Bone marrow (tissue), 2 donors: ENCODE measurements around the gene DDX39A.
"Not testable (repeated sequence)": the region's sequence is repeated elsewhere in the genome, so short reads cannot be mapped to it uniquely, and the experiment has no call there.

Experiments used
- DNase-seq, 2 donors: peaks; one replicate each; lab custom pipeline; 2025; lab: John Stamatoyannopoulos, UW

Gene DDX39A

DNA sequence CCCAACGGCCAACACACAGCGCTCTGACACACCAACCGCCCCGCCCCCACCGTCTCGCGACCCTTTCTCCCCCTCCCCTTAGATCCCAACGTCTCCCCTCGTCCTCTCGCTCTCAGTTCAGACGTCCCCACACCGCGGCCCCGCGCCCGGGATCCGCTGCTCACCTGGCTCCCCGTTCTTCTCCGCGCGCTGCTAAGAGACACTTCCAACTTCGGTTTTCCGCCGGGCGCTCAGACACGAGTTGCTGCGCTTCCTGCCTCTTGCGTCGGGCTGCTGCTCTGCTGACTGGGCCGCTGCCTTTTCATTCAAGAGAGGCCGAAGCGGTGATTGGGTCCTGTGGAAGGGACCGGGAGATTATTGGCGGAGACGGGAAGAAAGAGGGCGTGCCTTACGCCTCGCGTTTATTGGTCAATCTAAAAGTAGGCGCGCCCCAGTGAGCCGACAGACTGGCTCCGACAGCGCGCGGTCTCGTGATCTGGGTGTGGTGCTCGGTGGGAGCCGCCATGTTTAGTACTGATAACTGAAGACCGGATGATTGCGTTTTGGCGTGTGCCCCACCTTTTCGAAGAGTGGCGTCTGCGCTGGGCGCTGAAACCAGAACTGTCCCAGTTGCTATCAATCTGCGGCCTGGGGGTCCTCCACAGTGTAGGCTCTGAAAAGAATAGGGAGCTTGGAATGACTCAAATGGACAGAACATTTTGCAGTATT is at the start of gene DDX39A:
Gene DDX39A, minus strand, starts transcription at position 236 of the 708 bp plus-strand sequence. CDS start 6,121 bp downstream, outside the sequence.
- DNase-seq = peak; percentile 97 to 100

DNA sequence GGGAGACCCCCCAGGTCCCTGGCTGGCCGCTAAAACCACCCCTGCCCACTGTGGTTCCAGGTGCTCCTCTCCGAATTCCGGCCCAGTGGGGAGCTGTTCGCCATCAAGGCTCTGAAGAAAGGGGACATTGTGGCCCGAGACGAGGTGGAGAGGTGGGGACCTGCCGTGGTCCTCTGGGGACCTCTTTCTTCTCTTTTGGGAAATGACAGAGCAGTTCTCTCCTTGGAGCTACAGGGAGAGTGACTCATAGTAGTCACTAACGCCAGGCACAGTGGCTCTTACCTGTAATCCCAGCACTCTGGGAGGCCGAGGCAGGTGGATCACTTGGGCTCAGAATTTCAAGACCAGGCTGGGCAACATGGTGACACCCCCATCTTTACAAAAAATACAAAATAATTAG is 48.7 kb upstream of the DDX39A start:
- no peak for DNase-seq

DNA sequence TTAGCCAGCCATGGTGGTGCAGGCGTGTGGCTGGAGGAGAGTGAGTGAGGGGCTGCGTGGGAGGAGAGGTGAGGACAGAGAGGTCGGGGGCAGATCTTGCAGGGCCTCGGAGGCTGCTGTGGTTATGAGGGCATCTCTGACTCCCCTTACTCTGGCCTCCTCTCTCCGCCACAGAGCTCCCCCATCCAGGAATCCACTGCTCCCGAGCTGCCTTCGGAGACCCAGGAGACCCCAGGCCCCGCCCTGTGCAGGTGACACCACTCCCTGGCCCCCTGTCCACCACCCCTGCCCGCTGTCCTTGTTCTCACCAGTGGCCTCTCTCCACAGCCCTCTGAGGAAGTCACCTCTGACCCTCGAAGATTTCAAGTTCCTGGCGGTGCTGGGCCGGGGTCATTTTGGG is 48.2 kb upstream of the DDX39A start:
- no peak for DNase-seq

DNA sequence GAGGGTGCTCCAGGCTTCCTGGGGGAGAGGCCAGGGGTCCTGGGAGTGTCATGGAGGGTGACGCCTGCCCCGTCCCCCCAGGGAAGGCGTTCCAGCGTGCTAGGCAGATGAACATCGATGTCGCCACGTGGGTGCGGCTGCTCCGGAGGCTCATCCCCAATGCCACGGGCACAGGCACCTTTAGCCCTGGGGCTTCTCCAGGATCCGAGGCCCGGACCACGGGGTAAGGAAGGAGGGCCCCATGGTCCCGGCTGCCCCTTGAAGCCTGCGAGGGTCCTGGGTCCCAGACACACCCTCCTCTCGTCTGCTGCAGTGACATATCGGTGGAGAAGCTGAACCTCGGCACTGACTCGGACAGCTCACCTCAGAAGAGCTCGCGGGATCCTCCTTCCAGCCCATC is 44.6 kb upstream of the DDX39A start:
- DNase-seq = no peak

DNA sequence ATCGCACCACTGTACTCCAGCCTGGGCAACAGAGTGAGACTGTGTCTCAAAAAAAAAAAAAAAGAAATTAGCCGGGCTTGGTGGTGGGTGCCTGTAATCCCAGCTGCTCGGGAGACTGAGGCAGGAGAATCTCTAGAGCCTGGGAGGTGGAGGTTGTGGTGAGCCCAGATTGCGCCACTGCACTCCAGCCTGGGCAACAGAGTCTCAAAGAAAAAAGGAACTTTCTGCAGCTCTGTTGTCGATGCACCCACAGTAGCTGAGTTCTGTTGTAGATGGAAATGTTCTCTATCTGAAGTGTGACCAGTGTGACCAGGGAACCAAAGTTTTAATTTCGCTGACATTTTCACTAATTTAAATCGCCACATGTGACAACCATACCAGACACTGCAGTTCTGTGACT is 43.3 kb upstream of the DDX39A start:
- not testable (repeated sequence) for DNase-seq

DNA sequence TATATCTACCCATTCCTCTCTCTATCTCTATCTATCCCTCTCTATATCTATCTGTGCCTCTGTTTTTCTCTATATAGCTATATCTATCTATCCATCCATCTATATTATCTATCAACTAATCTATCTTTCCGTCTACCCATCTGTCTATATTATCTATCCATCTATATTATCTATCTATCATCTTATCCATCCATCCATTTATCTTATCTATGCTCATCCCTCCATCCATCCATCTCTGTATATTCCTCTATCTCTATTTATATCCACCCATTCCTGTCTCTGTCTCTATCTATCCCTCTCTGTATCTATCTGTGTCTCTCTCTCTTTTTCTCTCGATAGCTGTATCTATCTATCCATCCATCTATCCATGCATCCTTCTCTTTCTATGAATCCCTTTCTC is 41.8 kb upstream of the DDX39A start:
- no peak for DNase-seq

DNA sequence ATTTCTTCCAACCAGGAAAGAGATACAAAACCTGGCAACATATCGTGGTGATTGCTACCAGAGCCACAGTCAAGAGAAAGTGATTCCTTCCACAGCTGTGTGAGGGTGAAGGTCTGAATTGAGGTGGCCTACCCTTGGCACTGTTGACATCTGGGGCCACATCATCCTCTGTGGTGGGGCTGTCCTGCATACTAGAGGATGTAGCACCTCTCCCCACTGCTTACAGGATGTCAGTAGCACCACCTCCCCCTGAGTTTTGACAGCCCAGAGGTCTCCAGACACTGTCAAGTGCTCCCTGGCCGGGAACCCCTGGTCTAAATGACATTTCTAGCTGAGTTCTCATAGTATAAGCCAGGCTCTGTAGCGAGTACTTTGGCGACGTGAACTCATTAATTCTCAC is 40.6 kb upstream of the DDX39A start:
- no peak for DNase-seq

DNA sequence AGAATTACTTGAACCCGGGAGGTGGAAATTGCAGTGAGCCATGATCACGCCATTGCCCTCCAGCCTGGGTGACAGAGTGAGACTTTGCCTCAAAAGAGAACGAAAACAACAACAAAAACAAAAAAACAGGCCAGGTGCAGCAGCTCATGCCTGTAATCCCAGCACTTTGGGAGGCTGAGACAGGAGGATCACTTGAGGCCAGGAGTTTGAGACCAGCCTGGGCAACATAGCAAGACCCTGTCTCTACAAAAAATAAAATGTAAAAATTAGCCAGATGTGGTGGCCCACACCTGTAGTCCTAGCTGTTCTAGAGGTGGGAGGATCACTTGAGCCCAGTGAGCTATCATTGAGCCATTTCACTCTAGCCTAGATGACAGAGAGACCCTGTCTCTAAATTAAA is 33.2 kb upstream of the DDX39A start:
- DNase-seq = not testable (repeated sequence)

DNA sequence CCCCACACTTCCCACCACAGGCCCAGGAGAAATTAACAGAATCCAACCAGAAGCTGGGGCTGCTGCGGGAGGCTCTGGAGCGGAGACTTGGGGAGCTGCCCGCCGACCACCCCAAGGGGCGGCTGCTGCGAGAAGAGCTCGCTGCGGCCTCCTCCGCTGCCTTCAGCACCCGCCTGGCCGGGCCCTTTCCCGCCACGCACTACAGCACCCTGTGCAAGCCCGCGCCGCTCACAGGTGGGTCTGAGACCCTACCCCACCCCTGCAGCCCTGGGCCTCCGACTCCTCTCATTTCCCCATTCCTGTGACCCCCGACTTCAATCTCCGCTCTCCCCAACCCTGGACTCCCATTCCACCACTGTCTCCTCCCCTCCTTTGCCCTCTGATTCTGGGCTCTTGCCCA is 31.7 kb upstream of the DDX39A start:
- no peak for DNase-seq

DNA sequence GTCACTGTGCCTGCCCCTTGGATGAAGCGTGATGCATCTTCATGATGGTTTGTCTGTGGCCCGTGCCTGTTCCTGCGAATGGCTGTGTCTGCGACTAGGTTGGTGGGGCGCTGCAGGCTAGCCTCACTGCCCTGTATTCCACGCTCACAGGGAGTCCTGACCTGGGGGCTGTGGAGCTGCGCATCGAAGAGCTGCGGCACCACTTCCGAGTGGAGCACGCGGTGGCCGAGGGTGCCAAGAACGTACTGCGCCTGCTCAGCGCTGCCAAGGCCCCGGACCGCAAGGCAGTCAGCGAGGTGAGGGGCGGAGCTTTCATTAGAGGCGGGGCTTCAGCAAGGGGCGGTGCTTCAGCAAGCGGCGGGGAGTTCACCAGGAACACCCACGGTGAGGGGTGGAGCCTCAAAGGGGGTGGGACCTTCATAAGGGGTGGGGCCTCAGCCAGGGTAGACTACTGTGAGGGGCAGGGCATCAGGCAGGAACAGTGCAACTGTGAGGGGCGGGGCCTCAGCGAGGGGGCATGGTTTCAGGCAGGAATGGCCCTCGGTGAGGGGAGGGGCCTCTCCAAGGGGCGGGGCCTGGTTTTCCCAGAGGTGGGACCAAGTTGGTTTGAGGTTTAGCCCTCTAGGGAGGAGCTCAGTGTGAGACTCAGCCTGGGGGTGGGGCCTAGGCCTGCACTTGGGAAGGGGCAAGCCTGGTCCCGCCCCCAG is 31.2 kb upstream of the DDX39A start:
- no peak for DNase-seq

DNA sequence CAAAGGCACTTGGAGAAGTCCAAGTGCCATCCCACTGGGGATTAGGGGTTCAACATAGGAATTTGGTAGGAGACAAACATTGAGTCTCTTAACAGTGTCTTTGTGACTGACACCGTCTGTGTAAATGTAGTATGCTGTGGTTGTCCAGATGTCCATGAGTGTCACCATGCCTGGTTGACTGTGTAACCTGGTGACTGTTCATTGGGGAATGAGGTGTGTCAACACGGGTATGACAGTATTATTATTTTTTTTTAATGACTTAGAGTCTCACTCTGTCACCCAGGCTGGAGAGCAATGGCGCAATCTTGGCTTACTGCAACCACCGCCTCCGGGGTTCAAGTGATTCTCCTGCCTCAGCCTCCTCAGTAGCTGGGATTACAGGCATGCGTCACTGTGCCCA is 30.2 kb upstream of the DDX39A start:
- DNase-seq = no peak

DNA sequence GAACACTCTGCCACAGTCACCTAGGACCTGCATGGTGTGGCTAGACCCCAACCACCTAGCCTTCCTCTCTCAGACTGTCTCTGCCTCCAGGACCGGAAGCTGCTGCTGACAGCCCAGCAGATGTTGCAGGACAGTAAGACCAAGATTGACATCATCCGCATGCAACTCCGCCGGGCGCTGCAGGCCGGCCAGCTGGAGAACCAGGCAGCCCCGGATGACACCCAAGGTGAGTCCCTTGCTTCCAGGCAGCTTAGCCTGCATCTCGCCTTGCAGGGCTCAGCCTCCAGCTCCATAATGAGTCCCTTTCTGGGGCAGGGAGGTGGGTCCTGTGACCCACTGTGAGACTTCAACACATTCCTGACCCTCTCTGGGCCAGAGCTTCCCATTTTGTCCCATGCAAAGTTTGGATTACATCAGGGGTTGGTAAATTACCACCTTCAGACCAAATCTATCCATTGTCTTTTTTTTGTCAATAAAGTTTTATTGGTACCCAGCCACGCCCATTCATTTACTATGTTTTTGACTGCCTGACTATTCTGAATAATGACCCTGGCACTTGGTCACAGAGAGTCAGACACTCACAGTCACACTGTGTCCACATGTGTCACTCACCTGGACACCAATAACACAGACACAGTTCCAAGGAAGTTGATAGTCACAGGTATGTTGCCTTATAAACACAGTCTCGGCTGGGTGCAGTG is 27.3 kb upstream of the DDX39A start:
- no peak for DNase-seq

DNA sequence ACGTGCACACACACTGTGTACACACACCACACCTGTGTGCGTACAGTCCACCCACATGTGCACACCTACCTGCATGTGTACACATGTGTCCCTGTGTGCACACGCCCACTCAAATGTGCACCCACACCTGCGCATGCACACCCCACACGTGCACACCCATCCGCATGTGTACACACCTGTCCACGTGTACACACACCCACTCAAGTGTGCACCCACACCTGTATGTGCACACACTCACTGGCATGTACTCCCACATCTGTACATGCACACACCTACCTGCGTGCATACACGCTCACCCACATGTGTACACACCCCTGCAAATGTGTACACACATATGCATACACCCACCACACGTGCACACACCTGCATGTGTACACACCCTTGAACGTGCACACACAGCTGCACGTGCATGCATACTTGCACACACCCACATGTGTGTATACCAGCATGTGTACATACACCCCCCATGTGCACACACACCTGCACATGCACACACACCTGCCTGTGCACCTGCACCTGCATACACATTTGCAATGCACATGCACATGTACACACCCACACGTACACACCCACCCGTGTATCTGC is 24.6 kb upstream of the DDX39A start:
- DNase-seq = no peak

DNA sequence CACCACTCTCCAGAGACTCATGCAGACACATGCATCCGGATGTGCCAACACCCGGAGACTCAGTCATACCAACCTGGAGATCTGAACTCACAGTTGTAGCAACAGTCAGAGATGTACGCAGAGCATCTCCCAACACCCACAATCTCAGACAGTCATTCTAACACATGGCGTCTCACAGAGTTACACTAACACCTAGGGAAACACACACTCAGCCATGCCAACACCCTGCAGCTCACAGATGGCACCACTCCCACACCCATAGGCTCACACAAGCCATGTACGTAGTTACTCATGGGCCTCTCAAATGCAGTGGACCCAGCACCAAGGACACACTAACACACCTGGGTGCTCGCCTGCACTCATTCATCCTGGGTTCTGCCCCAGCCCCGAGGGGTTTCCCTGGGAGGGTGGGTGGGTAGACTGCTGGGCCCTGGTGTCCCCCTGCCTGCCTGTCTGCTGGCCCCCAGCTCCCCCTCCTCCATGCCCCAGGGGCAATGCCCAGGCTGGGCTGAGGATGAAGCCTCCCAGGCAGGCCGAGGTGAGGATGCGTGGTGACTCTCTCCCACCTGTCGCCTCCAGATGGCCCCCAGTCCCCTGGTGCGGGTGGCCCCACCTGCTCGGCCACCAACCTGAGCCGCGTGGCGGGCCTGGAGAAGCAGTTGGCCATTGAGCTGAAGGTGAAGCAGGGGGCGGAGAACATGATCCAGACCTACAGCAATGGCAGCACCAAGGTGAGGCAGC is 23.9 kb upstream of the DDX39A start:
- no peak for DNase-seq

DNA sequence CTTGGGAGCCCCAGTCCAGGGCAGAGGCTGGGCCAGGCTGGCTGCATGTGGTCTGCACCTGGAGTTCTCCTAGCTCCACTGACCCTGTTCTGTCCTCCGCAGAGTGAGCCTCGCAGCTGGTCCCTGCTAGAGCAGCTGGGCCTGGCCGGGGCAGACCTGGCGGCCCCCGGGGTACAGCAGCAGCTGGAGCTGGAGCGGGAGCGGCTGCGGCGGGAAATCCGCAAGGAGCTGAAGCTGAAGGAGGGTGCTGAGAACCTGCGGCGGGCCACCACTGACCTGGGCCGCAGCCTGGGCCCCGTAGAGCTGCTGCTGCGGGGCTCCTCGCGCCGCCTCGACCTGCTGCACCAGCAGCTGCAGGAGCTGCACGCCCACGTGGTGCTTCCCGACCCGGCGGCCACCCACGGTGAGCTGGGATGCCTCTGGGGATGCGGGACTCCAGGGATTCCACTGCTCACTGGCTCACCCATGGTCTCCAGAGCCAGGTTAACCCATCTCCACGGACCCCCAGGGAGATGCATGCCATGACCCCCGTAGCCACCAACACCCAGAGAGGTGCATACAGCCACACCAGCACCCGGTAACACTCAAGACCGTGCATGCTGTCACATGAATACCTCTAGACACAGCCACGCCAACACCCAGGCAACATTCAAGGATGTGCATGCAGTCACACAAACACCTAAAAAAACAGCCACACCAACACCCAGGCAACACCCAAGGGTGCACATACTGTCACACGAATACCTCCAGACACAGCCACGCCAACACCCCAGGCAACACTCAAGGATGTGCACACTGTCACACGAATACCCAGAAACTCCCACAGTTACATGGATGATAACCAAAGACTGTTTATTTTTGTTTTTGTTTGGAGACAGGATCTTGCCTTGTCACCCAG is 22.1 kb upstream of the DDX39A start:
- DNase-seq = no peak

DNA sequence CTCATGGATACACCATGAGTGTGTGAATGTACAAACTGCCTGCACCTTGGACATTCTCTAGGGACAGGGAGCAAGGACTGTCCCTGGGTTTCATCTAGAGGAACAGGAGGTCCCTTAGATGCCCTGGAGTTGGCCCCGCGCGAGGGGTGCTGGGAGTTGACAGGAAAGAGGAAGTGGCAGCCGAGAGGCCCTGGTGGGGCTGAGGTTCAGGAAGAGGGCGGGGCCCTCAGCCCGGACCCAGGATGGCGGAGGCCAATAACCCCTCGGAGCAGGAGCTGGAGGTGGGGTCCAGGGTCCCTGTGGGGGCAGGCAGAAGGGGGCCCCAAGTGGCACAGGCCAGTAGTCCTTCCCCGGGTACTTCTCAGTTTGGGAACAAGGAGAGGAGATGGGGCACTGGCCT is 20.9 kb upstream of the DDX39A start:
- DNase-seq = peak; percentile 61 to 90

DNA sequence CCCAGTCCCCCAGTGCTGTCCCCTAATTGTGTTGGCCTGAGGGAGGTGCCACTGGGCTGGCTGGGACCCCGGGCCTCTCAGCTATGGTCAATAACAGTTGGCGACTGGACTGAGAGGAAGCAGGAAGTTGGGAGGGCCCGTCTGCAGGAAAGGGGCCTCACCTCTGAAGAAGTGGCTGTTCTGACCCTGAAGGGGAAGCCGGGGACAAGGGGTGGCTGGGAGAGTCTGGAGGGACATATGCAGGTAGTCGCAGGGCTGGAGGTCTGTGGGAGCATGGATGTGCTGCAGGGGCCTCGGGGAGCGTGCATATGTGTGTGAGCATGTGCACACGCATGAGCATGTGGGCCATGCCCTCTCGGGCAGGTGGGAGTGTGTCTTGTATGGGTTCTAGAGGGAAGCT is 19.9 kb upstream of the DDX39A start:
- no peak for DNase-seq

DNA sequence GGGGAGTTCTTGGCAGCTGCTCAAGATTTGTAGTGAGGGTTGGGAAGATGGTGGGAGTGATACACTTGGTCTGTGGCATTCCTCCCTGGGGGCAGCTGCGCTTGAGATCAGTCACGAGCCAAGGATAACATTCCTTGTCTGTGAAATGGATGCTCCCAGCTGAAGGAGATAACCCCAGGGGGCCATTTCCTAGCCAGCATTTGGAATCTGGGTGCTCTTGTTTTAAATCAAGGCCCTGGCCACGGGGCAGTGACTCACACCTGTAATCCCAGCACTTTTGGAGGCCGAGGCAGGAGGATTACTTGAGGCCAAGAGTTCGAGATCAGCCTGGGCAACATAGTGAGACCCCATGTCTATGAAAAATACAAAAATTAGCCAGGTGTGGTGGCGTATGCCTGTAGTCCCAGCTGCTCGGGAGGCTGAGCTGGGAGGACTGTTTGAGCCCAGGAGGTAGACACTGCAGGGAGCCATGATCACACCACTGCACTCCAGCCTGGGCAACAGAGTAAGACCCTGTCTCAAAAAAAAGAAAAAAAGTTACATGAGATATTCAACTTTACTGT is 18.5 kb upstream of the DDX39A start:
- no peak for DNase-seq

DNA sequence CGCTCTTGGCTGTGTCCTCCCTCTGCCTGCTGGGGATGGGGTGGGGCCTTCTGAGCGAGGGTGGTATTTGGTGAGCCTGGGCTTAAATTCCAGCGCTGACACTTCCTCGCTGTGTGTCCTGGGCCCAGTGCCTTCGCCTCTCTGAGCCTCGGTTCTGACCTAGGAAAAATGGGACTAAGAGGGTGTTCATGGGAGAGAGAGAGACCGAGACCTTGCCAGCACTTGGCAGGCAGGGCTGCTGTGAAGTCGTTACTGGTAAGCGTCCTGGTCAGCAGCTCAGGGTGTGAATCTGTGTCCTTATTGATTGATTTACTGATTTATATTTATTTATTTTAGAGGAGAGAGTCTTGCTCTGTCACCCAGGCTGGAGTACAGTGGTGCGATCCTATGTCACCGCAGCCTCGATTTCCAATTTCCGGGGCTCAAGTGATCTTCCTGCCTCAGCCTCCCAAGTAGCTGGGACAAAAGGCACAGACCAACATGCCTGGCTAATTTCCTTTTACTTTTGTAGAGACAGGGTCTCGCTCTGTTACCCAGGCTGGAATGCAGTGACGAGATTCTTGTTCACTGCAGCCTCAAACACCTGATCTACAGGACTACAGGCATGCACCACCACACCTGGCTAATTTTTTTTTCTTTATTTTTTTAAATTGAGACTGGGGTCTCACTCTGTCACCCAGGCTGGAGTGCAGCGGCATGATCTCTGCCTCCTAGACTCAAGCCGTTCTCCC is 16.3 kb upstream of the DDX39A start:
- no peak for DNase-seq
